GM23248 (cell line): ENCODE data around the gene GPM6B. TPM values are rescaled to one million over a fixed set of nuclear protein-coding genes. Genes with fewer than 3 reads are reported as not detected.
A peak's percentile ranks its signal among the peaks of the same experiment; 100 is the strongest.

ENCODE experiments used
- DNase-seq: peaks from one replicate; pipeline ENCODE4 v3.0.0-alpha.2; 2015
- H2AFZ ChIP-seq: fragments of 200-600 bp; sonication (generic); 2 replicates; pipeline ENCODE4 v1.6.1; 2016; ENCODE audit warnings: antibody characterized with exemption
- H3F3A ChIP-seq: fragments of 200-600 bp; sonication (generic); 2 replicates; pipeline ENCODE4 v1.6.1; 2016; ENCODE audit warnings: mild to moderate bottlenecking, antibody characterized with exemption, mixed run types; ENCODE audit not compliant: insufficient read depth
- H3K27ac ChIP-seq: fragments of 200-600 bp; sonication (generic); 2 replicates; pipeline ENCODE4 v1.5.1; 2016; ENCODE audit warnings: mild to moderate bottlenecking
- H3K27me3 ChIP-seq: fragments of 200-600 bp; sonication (generic); replicated peaks from 2 replicates; pipeline ENCODE4 v1.6.1; 2016; ENCODE audit warnings: mild to moderate bottlenecking; ENCODE audit not compliant: insufficient read depth
- H3K36me3 ChIP-seq: fragments of 200-600 bp; sonication (generic); 2 replicates; pipeline ENCODE4 v1.6.1; 2016; ENCODE audit warnings: low read depth, mild to moderate bottlenecking
- H3K4me1 ChIP-seq: fragments of 200-600 bp; sonication (generic); 2 replicates; pipeline ENCODE4 v1.6.1; 2016; ENCODE audit warnings: mild to moderate bottlenecking; ENCODE audit not compliant: insufficient read depth
- H3K4me2 ChIP-seq: fragments of 200-600 bp; sonication (generic); one replicate; pipeline ENCODE4 v1.6.1; 2016; ENCODE audit warnings: mild to moderate bottlenecking; ENCODE audit not compliant: unreplicated experiment
- H3K4me3 ChIP-seq: fragments of 200-600 bp; sonication (generic); 2 replicates; pipeline ENCODE4 v1.5.1; 2016; ENCODE audit warnings: mild to moderate bottlenecking
- H3K79me2 ChIP-seq: fragments of 200-600 bp; sonication (generic); 2 replicates; pipeline ENCODE4 v1.6.1; 2016; ENCODE audit warnings: mild to moderate bottlenecking; ENCODE audit not compliant: insufficient read depth
- H3K9ac ChIP-seq: fragments of 200-600 bp; sonication (generic); 2 replicates; pipeline ENCODE4 v1.6.1; 2016; ENCODE audit warnings: mild to moderate bottlenecking
- H3K9me2 ChIP-seq: fragments of 200-600 bp; sonication (generic); 2 replicates; pipeline ENCODE4 v1.6.1; 2016; ENCODE audit warnings: mixed run types, mild to moderate bottlenecking, moderate library complexity; ENCODE audit not compliant: insufficient read depth
- H3K9me3 ChIP-seq: fragments of 200-600 bp; sonication (generic); one replicate; pipeline ENCODE4 v1.6.1; 2017; ENCODE audit warnings: low read depth
- H4K20me1 ChIP-seq: fragments of 200-600 bp; sonication (generic); 2 replicates; pipeline ENCODE4 v1.6.0; 2016; ENCODE audit not compliant: insufficient read depth
- EZH2 ChIP-seq: fragments of 200-600 bp; sonication (generic); IDR thresholded peaks from 2 replicates; pipeline ENCODE4 v1.6.1; 2018; ENCODE audit warnings: antibody characterized with exemption, mild to moderate bottlenecking; ENCODE audit not compliant: insufficient read depth, poor library complexity, severe bottlenecking
- EZH2phosphoT487 ChIP-seq: fragments of 200-600 bp; sonication (generic); IDR thresholded peaks from 2 replicates; pipeline ENCODE4 v1.6.1; 2018; ENCODE audit warnings: antibody characterized with exemption, moderate library complexity, mild to moderate bottlenecking, low read depth; ENCODE audit not compliant: insufficient read depth
- WGBS, 2 experiments: methylation state at CpG; one replicate each; pipeline ENCODE4 v1.1.6; 2015 to 2017; ENCODE audit warnings: low lambda C conversion rate in 2 of 2, low coverage in 1 of 2; ENCODE audit errors: missing lambda C conversion rate in 2 of 2; 5-methylcytosine and 5-hydroxymethylcytosine counted together
- in situ Hi-C: fragments of 300-500 bp; cut with MboI; formaldehyde crosslinking; loops from 2 replicates; pipeline ENCODE4 v1.15.0; 2020
- polyA plus RNA-seq: library from polyadenylated mRNA; unstranded; fragments of >200 nt; fragmentation: Nextera tagmentation; extraction: Ambion mirVana; gene quantifications from 2 replicates; pipeline ENCODE4 v1.2.1, GENCODE V29; 2016
- total RNA-seq: library from RNA; depleted of rRNA; stranded (reverse); fragments of >200 nt; shearing (Covaris generic); gene quantifications from 2 replicates; pipeline ENCODE4 v1.2.3, GENCODE V29; 2014; rRNA removed

The GPM6B gene
- total and polyA plus RNA-seq, 2 experiments from 2014 or later = 0.40 to 0.65 TPM

DNA sequence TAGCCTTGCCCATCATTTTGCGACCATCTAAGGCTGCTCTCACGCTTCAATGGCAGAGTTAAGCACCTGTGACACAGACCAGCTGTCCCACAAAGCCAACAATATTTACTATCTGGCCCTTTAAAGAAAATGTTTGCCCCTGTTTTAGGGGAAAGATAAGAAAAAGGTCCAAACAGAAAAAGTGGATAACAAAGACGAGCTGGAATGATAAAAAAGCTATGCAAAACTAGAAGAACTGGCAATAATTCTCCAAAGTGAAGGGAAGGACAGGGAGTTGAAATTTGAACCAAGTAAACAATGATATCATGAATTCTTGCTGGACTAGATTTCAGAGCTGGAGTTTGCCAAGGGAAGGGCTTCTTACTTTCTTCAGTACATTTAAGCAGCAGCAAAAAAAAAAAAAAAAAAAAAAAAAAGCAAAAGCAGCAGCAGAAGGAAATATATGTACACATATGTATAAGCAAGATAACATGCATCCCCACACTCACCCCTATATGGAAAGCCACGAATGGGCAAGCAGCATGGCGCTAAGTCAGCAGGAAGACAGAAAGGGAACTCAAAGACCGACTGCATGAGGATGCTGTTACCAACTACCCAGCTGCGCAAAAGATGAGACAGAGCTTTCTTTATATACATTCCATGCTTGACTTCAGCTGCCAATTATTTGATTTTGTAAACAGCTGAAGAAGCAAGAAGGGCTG, 94.9 kb downstream of the GPM6B start:
- no peaks in the 10 kb centered on the region for H3K9me2 ChIP-seq
- H2AFZ ChIP-seq = no peak overlapping the region
- H3K27ac ChIP-seq = 0 out of 2 replicates have a peak overlapping the region, but pooled peaks have one; percentile 3
- peaks cover 20% of the 10 kb centered on the region for H3K4me1 ChIP-seq
- H3K4me3 ChIP-seq = no peak overlapping the region
- in situ Hi-C loops = no loop called here
- H3K36me3 ChIP-seq = no peaks in the 10 kb centered on the region
- H3K4me2 ChIP-seq = no peak overlapping the region
- no peaks in the 10 kb centered on the region for H4K20me1 ChIP-seq
- H3F3A ChIP-seq = peaks cover 7% of the 10 kb centered on the region
- no peaks in the 10 kb centered on the region for H3K27me3 ChIP-seq
- WGBS, 2 experiments = 14 to 19% methylated on average over 6 to 7 of the region's 7 CpGs
- no peaks in the 10 kb centered on the region for H3K9me3 ChIP-seq
- H3K79me2 ChIP-seq = peaks cover 77% of the 10 kb centered on the region
- no peak for TF ChIP-seq EZH2
- TF ChIP-seq EZH2phosphoT487 = no peak
- H3K9ac ChIP-seq = no peak overlapping the region
- peak; percentile 47 for DNase-seq

DNA sequence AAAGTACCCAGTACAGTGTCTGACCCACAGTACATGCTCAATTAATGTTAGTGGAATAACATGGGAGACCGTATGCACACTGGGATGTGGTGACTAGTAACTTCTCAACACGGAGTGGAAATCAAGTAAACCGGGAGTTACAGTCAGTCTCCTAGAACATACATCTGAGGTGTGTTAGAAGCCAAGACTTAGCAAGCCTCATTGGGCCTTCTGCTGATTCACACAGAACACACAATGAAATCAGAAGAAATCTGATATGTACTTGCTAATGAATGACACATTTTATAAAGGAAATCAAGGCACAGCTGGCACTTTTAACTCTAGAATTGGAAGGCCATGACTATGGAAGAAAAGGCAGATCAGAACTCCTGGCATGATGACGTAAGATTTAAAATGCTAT, 95.5 kb downstream of the GPM6B start:
- Histone ChIP-seq H2AFZ (no peak overlapping the region), H3K36me3 (no peaks in the 10 kb centered on the region), H3K9me2 (no peaks in the 10 kb centered on the region), H3K27ac (0 out of 2 replicates have a peak overlapping the region, but pooled peaks have one; percentile 3), H3K4me2 (no peak overlapping the region), H3K9me3 (no peaks in the 10 kb centered on the region), H3F3A (peaks cover 7% of the 10 kb centered on the region), H4K20me1 (no peaks in the 10 kb centered on the region), H3K4me3 (no peak overlapping the region), H3K9ac (no peak overlapping the region), H3K27me3 (no peaks in the 10 kb centered on the region), H3K79me2 (peaks cover 75% of the 10 kb centered on the region), H3K4me1 (peaks cover 20% of the 10 kb centered on the region)
- TF ChIP-seq EZH2phosphoT487 (no peak), EZH2 (no peak)
- in situ Hi-C loops = no loop called here
- DNase-seq = no peak
- WGBS, 2 experiments = 58 to 59% methylated on average over 3 to 4 of the region's 4 CpGs

Other genes with a start within 250 kb of the GPM6B start
- gene EGFL6, start 247.5 kb downstream of the GPM6B start, total RNA-seq = not detected in 2 replicates
- not detected in 2 replicates for gene EGFL6, start 247.5 kb downstream of the GPM6B start, polyA plus RNA-seq
- gene TCEANC, start 164.0 kb downstream of the GPM6B start, total RNA-seq = 2.2 and 4.3 TPM in 2 replicates
- gene TCEANC, start 164.0 kb downstream of the GPM6B start, polyA plus RNA-seq = 2.4 and 2.5 TPM in 2 replicates
- 18.6 and 38.9 TPM in 2 replicates for gene RAB9A, start 128.0 kb downstream of the GPM6B start, total RNA-seq
- gene RAB9A, start 128.0 kb downstream of the GPM6B start, polyA plus RNA-seq = 38.9 and 40.4 TPM in 2 replicates
- gene TRAPPC2, start 82.5 kb downstream of the GPM6B start, total RNA-seq = 10.4 and 12.3 TPM in 2 replicates
- 11.3 and 12.0 TPM in 2 replicates for gene TRAPPC2, start 82.5 kb downstream of the GPM6B start, polyA plus RNA-seq
- 3.2 and 6.2 TPM in 2 replicates for gene OFD1, start 82.3 kb downstream of the GPM6B start, total RNA-seq
- gene OFD1, start 82.3 kb downstream of the GPM6B start, polyA plus RNA-seq = 9.6 and 10.4 TPM in 2 replicates
- gene GEMIN8, start 212.8 kb upstream of the GPM6B start, total RNA-seq = 12.1 and 13.4 TPM in 2 replicates
- gene GEMIN8, start 212.8 kb upstream of the GPM6B start, polyA plus RNA-seq = 20.0 and 20.5 TPM in 2 replicates